NCI-H446 (cell line): ENCODE data around the gene EIF6.
"Not testable (repeated sequence)": the region's sequence is repeated elsewhere in the genome, so short reads cannot be mapped to it uniquely, and the experiment has no call there.

Source experiments
- DNase-seq, 2 experiments: peaks; one replicate each; lab custom pipeline; 2025; lab: John Stamatoyannopoulos, UW

Gene EIF6

DNA sequence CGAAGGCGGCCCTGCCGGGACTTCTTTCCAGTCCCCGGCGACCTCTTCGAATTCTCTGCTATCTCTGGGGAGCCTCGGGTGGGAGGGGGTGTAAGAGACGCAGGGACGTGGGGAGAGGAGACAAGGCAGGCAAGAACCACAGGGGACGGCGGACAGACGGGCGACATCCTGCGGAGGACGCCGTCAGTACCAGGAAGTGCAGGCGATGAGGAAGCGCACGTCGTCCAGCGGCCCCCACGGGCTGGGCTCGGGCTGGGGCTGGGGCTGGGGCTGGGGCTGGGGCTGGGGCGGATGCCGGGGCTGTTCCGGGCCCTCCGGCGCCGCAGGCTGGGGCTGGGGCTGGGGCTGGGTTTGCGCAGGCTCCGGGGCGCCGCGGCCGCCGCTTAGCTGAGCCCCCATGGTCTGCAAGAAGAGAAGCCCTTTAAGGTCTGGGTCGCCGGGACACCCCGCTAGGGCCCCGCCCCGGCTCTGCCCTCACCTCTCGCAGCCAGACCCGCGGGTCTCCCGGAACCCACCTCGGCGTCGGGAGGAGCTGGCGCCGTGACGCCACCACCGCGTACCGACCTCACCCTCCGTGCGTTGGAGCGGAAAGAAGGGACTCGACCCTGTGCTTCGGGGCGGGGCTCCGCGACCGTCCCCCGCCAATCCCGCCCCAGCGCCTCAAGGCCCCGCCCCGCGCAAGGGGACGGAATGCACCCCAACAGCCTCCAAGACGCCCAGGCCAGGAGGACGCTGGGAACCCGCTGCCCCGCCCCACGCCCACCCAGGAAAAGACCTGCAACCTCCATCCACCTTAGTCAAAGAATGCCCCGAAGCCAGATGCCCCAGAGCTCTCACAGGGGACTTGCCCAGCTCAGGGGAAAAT is 6.8 kb downstream of the EIF6 start, which contains the start of gene MMP24OS:
MMP24OS (minus strand) TSS at position 592 of the 865 bp plus-strand sequence; CDS start at position 399, 193 bp downstream.
- no peak for DNase-seq

DNA sequence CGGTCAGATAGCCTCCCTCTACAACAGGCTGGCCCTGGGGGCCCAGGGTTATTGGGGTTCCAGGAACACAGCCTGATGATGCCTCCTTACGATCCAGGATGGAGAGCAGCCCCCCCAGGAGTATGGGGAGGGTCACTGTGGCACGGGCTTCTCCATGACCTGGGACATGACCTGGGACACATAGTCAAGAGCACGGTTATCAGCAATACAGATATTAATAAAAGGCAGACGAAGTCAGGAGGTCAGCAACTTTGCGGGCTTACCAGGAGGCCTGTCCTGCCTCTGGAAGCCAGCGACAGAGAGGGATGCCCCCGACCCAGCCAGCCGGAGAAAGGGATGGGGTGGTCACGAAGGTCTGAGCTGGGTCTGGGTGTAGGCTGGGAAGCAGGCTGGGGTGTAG is 7.4 kb downstream of the EIF6 start:
- DNase-seq = no peak

DNA sequence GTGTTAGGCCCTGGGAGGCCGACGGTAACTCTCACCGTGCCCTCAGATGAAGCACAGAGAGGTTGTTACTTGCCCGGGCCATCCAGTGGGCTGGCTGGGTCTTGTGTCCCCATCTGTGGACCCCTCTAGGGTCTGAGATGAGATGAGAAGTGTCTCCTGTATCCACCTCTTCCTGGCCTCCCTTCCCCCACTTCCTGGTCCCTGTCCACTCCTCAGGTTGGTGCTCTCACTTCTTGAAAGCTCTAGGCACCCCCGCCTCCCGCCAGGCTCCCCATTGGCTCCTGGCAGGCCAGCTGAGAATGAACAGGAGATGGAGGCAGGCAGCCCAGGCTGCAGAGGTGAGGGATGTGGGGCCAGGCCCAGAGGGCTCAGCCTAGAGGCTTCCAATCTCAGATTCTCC is 8.2 kb downstream of the EIF6 start:
- no peak for DNase-seq

DNA sequence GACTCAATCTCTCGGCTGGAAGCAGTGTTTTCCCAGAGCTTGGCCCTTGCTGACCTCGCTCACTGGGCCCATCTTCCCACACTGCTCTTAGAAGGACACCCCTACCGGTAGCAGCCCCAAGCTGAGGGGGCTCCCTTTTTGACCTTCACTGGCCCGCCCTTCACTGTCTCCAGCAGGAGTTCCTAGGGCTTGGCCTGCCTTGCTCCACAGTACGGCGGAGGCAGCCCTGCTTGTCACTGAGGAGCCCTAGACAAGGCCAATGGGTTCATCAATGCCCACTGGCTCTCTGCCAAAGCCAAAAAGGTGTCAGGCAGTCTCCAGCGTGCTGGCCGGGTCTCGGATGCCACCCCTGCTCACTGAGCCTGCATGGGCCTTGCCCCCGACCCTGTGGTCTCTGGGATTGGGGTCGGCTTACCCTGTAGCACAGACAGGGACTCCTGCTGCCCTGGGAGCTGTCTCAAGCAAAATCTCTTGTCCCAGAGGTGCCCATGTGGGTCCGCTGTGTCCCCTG is 8.8 kb downstream of the EIF6 start:
- DNase-seq = no peak

DNA sequence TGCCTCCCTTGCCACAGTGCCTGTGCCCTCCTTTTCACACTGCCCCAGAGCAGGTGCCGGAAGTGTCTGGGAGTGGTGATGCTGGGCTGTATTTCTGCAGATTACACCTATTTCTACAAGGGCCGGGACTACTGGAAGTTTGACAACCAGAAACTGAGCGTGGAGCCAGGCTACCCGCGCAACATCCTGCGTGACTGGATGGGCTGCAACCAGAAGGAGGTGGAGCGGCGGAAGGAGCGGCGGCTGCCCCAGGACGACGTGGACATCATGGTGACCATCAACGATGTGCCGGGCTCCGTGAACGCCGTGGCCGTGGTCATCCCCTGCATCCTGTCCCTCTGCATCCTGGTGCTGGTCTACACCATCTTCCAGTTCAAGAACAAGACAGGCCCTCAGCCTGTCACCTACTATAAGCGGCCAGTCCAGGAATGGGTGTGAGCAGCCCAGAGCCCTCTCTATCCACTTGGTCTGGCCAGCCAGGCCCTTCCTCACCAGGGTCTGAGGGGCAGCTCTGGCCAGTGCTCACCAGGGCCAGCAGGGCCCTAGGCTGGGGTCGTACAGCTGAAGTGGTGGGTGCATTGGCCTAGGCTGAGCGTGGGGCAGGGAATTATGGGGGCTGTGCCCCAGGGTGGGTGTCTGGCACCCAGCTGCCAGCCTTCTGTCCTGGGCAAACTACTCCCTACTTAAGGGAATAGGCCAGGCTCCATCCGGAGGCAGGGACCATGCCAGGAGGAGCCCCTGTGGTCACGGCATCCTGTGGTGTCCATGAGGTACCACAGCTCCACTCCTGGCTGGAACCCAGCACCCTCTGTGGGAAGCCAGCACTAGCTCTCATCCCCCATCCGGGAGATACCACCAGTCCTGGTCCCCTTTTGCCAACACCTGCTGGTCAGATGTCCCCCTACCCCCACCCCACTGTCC is 10.1 kb downstream of the EIF6 start:
- DNase-seq = no peak

DNA sequence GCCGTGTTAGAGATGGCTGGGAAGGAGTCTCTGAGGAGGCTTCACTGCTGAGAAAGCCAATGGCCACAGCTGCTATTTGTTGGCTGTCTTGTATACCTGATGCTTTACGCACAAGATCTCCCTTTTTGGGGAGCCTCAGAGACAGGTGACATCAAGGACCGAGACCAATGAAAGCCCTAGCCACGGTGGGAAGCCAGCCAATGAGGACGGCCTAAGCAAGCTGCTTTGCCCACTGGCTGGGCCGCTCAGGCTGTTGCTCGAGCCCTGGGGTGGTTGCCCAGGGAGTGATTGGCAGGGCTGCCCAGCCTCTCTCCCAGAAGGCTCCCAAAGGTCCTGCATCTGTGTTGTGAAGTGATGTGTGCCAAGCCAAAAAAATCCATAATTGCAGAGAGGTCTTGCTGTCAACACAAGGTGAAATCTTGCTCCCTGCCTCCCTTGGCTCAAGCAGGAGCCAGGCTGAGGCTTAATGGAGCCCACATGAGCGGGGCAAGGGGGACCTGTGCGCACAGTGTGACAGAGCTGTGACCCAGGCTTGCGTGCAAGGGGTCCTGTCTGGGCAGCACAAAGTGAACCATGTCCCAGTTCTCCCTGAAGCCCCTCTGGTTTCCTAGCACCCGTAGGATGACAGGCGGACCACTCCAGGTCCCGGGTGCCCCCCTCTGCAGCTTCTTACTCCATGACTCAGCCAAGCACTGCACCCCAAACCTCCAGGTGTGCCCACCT is 11.0 kb downstream of the EIF6 start:
- peak; percentile 10 to 79 for DNase-seq

DNA sequence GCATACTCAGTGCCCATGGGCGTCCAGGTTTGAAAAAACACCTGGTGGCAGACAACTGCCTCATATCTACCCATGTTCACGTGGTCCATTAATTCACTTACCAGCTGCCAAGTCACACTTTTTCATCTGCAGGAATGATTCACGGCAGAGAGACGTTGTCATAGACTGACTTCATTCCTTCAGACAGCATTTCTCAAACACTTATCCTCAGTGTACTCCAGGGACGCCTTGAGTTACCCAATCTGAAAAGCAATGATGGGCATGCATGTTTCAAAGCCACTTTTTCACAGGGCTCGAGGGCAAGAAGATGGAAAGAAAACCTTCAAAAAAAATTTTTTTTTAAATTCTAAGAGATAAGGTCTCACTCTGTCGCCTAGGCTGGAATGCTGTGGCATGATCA is 12.7 kb downstream of the EIF6 start:
- DNase-seq = no peak

DNA sequence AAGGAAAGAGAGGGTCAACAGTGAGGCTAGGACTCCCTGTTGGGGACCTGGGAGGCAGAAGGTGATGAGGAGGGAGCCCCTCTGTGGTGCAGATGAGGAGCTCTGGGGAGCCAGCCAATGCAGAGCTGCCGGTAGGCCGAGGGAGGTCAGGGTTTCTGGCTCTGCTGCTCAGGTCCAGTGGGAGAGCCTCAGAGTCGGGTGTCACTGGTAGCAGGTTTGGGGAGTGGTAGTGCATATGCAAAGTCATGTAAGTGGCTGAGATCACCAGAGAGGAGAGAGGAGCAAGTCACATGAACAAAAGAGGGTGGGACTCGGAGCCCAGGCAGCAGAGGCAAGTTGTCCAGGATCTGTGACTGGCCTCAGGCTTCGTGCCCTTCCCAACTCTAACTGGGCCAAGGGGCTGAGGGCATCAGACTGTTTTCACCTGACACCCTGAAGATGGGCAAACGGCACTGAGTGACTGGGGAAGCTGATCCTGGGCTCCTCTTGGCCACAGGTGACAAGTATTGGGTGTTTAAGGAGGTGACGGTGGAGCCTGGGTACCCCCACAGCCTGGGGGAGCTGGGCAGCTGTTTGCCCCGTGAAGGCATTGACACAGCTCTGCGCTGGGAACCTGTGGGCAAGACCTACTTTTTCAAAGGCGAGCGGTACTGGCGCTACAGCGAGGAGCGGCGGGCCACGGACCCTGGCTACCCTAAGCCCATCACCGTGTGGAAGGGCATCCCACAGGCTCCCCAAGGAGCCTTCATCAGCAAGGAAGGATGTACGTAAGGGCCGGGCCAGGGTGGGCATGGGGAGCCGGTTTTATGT is 13.3 kb downstream of the EIF6 start:
- no peak for DNase-seq

DNA sequence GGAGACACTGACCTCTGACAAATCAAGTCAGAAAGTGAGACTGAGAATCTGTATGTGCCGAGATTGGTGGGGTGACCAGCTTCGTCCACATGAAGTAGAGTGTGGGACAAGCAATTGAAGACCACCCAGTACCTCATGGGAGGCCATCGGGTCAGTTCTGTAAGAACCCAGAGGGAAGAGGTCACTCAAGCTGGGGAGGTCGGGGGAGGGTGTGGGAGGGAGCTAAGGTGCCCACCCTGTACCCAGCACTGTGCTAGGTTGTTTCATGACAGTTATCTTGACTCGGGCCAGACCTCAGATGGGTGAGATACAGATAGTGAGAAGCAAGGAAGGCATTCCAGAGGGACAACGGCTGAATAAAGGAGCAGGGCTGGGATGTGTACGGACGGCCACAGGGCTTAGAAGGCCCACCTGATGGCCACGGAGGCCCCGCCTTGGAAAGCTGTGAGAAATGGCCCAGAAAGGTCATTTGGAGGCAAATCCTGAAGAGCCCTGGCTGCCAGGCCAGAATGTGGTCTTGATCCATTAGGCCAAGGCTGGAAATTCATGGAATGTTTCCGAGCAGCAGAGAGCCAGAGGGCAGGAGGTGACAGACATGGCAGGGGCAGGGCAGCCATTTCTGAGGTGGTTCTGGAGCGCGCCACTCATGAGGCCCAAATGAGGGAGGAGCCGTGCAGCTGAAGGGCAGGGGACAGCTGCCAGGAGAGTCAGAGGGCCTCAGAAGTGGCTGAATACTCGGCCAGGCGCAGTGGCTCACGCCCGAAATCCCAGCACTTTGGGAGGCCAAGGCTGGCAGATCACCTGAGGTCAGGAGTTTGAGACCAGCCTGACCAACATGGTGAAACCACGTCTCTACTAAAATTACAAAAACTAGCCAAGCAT is 14.3 kb downstream of the EIF6 start:
- DNase-seq = no peak

DNA sequence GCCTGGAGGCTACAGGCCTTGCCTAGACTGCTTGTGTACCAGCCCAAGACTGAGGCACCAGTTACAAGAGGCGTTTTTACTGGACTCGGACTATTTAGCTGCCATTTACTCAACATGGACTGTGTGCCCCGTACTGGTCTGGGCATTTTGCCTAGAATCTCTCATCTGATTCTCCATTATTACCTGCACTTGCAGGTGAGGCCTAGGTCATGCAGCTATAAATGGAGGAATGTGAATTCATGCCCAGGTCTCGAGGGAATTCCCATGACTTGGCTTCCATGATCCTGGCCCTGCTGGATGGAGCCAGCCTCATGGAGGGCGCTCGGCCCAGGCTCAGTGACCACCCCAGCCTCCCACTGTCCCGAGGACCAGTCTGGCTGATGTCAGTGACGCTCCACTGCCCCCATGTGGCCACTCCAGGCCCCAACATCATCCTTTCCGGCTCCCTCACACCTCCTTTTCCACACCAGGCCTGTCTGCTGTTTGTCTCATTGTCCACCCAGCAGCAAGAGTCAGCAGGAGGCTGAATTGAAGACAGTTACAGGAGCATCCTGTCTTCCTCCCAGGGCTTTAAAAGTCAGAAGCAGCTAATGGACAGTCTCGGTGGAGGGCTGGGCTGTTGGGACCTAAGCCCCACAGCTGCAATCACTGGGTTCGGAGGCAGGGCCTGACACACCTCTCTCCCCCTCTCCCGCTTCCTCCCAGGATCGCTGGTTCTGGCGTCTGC is 15.4 kb downstream of the EIF6 start:
- peak in 1 of 2 experiments; percentile 63 for DNase-seq

DNA sequence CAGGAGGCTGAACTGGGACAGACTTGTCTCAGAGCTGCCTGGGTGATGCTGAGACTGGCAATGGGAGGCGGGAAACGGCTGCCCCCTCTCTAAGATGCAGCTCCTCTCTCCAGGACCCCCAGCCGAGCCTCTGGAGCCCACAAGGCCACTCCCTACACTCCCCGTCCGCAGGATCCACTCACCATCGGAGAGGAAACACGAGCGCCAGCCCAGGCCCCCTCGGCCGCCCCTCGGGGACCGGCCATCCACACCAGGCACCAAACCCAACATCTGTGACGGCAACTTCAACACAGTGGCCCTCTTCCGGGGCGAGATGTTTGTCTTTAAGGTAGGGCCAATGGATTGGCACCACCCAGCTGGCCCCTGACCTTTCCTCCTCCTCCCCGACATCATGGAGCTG is 17.5 kb downstream of the EIF6 start:
- no peak for DNase-seq

DNA sequence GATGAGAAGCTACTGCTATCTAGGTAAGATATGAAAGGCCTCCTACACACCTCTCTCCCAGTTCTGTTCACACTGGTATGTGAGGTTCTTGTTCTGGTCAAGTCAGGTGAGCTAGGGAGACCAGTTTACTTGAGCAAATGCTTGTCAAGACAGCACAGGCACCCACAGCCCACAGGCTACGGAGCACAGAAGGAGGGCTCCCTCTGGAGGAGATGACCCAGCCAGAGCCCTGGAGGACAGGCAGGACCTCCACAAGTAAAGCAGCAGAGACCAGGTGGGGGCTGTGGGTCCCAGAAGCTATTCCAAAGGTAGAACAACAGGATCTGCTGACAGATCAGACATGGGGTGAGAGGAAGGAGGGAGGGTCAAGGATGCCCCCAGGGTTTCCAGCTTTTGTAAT is 19.8 kb downstream of the EIF6 start:
- no peak for DNase-seq

DNA sequence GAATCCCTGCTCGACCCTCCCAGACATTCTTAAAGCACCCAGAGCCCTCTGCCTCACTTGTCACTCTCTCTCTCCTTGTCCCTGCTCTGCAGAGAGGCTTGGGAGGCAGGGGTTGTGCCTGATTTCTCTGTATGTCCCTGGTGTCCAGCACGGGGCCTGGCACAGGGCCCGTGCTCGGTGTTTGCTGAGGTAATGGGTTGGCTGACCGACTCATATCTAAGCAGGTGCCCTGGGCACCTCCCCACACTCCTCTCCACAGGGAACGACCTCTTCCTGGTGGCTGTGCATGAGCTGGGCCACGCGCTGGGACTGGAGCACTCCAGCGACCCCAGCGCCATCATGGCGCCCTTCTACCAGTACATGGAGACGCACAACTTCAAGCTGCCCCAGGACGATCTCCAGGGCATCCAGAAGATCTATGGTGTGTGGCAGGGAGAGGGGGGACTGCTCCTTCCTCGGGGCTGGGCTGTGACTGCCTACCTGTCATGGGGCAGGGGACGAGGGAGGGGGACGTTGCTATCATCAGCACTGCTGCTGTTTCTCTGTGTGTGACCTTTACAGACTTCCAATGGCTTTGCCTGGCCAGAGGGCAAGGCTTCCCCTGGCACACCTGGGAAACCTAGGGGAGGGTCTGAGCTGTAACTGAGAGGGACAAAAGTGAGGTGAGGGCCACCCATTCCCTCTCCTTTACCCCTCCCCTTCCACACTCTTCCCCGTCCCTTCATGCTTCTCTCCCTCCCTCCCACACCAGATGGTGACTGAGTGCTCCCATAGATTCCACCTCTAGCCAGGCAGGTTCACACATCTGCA is 20.8 kb downstream of the EIF6 start:
- no peak for DNase-seq

DNA sequence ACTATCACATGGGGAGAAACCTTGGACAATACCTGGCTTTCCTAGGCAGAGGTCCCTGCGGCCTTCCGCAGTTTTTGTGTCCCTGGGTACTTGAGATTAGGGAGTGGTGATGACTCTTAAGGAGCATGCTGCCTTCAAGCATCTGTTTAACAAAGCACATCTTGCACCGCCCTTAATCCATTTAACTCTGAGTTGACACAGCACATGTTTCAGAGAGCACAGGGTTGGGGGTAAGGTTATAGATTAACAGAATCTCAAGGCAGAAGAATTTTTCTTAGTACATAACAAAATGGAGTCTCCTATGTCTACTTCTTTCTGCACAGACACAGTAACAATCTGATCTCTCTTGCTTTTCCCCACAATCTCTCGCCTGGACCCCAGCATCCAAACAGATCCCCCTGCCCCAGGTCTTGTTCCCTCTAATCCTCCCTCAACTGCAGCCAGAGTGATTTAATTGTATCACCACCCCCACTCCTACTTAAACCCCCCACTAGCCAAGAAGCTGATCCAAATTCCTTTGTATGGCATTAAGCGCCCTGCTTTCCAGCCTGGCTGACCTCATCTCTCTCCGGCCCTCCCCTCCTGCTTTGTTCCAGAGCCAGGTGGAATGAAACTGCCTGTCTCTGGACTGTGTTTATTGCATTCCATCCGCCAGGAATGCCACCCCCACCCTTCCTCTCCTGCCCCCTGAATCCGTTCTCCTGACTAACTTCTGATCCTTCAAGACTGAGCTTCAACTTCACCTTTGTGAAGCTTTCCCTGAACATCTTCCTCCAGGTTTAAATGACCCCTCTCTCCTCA is 21.6 kb downstream of the EIF6 start:
- DNase-seq = not testable (repeated sequence)

DNA sequence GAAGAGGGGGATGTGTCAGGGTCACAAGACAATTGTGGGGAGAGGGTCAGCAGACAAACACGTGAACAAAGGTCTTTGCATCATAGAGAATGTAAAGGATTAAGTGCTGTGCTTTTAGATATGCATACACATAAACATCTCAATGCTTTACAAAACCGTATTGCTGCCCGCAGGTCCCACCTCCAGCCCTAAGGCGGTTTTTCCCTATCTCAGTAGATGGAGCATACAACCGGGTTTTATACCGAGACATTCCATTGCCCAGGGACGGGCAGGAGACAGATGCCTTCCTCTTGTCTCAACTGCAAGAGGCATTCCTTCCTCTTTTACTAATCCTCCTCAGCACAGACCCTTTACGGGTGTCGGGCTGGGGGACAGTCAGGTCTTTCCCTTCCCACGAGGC is 22.3 kb downstream of the EIF6 start:
- not testable (repeated sequence) for DNase-seq

DNA sequence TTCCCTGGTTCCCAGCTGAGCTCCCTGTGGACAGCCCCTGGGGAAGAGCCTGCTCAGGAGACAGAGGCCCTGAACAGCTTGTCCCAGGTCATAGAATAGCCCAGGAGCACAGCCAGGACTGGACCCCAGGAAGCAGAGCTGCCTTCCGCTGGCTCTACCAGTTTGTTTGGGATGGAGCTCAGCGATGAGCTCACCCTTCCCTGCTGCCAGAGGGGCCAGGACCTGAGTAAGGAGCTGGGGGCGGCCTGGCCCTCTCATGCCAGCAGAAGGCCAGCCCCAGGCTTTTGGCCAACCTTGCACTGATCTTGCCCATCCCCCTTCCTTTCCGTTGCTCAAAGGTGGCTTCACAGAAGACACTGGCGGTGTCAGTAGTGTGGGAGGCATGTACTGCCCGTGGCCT is 24.1 kb downstream of the EIF6 start:
- peak in 1 of 2 experiments; percentile 39 for DNase-seq

DNA sequence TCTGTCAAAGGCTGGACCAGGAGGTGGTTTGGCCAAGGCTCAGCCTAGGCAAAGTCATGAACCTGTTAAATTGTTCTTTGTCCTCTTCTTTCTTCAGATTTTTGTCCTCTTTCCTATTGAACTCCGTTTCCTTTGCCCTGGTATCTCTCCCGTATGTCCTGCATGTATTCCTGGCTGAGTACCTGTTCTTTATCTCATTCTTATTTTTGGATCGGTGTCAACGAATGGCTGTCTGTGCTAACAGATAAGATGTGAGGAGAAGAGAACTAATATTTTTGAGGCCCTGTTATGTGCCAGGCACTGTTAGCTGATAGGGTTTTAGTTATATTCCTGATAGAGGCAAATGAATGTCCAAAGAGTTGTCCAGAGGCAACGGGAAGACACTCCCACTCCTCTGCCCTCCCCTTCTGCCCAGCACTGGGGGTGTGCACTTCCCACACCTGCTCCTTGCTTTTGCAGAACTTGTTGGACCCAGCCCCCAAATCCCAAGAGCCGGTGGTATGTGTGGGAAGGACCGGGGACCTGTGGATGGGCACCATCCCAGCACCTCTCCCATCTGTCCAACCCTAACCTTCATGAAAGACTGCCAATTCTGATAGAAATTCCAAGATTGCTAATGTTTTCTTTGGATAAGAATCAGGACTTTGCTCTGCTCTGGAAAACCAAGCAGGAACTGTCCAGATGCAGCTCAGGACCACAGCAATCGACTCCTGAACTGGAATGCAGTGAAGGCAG is 27.2 kb downstream of the EIF6 start:
- peak in 1 of 2 experiments; percentile 42 for DNase-seq
